HG03175 (cell line): ENCODE data around the gene GDPD5.

ENCODE experiments used
- ATAC-seq: cut with Tn5 transposase; IDR thresholded peaks from one replicate; pipeline ENCODE4 v1.9.1; 2021; ENCODE audit warnings: mild to moderate bottlenecking, moderate library complexity; ENCODE audit not compliant: unreplicated experiment

Gene GDPD5

DNA sequence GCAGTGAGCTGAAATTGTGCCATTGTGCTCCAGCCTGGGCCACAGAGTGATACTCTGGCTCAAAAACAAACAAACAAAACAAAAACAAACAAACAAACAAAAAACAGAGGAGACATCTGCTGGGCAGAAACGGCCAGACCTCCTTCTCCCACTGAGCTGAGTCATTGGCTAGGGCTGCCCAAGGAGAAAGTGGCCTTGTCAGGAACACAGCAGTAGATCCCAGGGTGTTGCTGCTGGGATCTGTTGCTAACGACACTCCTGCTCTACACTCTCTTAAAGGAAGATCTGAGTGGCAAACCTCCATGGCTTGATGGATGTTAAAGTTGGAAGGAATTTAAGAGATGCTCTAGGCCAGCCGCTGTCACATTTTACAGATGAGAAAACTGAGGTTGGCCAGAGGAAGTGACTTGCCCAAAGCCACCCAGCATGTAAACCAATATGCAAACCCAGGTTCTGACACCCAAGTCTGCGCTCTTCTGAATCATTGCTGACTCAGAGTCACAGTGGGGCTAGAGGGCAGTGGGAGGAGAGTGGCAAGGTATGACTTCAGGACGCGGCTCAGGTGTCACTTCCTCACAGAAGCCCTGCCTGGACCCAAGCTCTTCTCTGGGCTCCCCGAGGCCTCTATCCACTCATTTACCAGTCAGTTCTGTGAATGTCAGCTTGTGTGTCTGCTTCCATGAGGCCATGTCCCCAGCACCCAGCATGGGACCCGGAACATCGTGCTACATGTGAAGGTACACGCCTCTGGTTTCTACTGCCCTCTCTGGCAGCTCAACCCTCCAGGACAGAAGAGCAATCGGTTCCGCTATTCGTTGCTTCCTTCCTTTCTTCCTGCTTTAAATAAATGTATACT is 11.3 kb upstream of the GDPD5 start:
- ATAC-seq = peak; percentile 91

DNA sequence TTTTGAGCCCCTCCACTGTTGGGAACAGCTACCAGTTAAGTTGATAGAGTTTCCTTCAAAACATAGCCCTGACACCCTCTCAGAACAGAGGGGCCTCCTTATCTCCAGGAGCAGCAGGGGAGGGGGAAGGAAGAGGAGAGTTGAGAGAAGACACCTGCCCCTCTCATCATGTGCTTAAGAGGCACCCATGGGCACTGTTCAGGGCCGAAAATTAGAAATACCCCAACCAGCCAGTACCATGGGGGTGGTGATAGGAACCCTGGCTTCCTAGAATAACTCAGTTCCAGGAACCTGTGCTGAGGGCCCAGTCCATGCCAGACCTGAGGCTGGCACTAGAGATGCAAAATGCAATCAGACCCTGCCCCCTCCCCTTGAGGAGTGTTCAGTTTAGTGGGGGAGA is 9.3 kb upstream of the GDPD5 start:
- ATAC-seq = no peak

DNA sequence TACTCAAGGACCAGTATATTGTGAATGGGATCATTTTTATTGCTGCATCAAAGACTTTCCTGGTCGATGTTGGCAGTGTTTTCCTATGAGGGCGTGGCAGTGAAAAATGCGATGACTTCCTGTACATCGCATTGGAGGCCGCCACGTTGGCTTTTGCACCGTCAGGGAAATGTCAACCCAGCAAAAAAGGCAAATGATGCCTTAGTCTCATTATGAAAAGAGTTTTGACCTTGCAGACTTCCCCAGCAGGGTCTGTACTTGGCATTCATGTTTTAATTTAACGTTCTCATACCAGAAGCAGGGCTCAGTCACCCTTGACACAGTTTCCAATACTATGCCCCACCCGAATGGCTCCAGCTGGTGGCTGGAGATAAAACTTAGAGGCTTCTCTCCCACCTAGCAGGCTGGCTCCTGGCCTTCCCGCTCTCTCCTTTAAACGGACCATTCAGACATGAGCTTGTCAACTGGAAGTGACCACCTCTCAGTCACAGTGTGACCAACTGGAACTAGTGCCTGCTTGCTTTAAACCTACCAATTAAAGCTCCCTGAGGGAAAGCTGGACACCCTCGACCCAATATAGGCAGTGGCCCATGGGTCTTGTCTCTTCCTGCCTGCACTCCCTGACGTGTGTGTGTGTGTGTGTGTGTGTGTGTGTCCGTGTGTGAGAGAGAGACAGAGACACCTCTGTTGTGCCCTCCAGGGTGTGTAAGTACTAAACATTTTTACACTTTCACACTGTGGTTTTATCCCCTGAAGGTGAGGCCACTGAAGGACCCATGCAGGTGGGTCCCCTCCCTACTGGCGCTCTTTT is 8.7 kb upstream of the GDPD5 start:
- ATAC-seq = no peak

DNA sequence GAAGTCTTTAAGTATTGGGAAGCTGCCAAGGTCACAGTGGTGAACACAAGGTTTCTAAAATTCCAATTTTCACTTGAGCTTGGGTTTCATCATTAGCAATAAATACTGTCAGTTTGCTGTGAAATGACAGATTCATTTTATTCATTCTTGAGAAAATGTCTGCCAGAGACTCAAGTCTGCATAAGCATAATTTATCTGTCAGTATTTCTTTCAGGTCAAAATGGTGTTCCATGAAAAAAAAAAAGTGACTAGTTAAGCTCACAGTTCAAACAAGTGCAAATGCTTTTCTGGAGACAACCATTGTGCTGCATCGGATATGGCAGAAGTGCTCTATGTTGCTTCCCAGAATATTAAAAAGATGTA is 8.1 kb upstream of the GDPD5 start:
- ATAC-seq = no peak

DNA sequence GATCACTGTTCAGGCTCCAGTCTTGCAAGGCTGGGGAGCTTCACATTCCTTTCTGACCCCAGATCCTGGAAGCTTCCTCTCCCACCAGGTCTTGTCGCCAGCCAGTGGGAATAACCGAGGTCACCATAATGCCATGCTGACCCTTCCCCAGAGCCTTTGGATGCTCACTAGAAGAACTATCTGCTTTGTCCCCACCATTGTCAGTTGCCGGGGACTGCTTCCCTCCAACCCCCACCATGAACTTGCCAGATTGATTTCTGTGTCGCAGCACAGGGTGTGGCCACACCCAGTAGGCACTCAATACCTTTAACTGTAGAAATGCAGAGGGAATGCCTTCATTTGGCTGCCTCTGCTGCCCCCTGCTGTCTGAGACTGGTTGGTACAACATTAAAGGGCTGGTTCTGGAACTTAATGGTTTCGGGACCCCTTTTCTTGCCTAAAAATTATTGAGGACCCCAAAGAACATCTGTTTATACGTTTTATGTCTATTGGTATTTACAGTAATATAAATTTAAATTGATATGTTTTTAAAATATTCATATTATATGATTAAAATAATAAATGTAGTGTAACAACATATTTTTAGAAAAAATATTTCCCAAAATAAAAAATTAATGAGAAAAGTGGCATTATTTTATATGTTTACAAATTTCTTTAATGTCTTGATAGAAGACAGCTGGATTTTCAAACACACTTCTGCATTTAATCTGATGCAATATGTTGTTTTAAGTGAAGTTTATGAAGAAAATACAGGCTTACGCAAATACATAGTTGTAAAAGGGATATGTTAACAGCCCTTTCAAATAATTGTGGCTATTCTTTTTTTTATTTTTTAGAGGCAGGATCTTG is 6.7 kb upstream of the GDPD5 start:
- ATAC-seq = no peak

DNA sequence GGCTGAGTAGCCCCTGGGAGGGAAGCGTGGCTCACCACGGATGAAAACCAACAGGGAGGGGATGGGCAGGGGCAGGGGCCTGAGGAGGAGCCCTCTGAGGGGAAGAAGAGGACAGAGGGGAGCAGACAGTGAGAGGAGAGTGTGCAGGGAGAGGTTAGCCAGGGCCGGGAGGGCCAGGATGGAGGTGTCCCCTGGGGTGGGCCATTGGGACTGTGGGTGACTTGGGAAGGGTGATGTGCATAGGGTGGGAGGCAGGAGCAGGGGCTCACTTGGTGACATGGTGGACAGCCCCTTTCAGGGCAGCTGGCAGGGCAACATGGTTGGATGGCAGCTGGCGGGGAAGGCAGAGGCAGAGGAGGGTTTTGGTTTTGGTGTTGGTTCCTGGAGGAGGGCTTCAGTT is 5.6 kb upstream of the GDPD5 start:
- ATAC-seq = no peak

DNA sequence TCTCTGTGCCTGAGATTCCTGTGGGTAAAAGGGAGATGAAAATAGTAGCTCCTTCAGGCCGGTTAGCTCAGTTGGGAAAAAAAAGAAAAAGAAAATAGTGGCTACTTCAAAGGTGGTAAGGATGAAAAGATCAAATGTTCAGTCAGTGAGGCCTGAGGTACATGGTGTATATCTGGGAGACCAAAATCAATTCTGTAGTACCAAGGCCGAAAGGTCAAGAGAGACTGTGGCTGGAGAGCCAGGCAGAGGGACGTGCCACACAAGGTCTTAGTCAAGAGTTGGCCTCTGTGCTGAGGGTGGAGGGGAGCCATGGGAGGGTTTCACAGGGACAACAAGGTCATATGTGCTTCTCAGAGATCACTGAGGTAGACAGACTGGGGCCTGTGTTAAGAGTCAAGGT is 4.8 kb upstream of the GDPD5 start:
- no peak for ATAC-seq

DNA sequence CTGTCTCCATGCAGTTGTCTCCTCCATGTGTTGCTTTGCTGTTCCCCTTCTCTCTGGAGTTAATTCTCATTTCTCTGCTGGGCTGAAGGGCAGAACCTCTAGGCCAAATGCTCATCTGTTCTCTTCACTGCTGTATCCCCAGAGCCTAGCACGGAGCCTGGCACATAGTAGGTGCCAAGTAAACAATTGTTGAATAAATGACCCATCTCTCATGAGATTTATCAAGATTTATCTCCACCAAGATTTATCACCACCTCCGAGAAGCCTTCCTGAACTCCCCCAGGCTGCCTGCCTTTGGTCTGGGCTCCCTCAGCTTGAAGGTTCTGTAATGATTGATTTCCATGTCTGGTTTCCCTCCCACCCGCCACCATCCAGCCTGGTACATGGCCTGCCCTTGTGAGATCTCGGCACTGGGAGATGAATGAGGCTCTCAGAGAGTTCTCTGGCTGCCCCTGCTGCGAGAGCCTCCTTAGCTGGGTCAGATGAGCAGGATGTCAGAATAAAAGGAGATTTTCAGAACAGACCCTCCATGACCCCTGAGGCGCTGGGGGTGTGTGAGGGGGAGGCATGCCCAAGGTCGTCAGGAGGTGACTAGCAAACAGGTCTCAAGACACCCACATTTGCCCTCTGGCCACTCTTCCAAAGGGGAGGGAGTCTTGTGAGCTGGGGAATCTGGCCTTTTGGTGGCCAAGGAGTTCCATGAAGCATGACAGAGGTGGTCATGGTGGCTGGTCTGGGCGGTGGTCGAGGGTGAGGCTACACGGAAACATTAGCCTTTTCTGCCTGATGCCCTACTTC is 2.4 kb upstream of the GDPD5 start:
- ATAC-seq = no peak

DNA sequence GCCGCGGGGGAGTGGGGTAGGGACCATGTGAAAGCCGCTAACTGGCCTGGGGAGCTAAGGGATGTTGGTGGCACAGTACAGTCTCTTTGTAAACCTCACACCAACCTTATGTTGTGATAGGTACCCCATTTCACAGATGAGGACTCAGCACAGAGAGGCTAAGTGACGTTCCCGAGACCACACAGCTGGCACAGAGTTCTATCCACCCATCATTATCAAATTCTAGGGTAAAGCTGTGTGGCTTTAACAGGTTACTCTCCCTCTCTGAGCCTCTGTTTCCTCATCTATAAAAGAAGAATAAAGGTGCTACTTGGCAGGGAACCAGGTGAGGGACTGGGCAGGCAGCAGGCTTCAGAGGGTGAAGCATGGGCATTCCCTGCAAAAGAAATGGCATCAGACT is 1.4 kb upstream of the GDPD5 start:
- no peak for ATAC-seq

DNA sequence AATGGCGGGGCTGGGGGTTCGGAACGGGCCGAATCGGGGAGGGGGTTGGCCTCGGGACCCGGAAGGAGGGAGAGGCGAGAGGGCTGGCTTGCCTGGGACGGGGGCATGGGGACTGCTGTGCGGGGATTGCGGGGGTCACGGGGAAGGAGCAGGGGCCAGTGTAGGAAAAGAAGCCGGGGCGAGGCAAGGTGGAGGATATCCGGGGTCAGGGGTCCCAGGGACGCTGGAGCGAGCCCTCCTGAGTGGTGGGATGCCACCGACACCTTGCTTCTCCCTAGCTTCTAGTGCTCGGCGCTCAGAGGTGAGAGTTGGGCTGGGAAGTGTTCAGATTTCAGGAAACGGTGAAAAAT is 426 bp upstream of the GDPD5 start:
- no peak for ATAC-seq

DNA sequence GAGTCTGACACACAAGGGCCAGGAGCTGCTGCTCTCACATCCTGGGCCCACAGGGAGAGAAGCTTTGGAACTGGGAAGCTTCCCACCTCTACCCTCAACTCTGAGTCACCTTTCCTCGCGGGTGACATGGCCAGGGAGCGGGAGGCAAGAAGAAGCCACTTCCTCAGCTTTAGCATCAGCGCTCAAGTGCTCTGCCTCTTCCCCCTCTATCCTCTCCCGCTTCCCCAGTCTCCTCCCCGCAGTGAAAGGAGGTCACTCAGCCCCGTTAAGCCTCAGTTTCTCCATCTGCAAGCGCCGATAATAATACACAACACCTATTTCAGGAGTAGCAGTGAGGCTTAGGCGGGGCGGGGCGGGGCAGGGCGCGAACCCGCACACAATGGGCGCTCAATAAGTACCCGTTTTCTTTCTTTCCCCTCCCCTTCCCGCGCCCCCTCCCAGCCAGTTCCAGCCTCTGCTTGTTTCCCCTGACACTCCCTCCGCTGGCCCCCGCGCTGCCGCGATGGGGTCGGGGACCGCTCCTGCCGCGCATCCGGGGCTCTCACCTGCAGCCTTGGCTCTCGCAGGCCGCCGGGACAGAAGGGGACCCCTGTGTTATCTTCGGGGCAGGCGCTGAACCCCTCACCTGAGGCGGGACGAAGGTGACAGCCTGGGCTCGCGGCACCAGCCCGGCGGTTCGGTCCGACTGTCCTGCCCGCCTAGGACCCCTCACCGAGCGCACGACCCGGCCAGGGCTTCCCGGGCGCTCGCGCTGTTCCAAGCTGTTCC is 892 bp downstream of the GDPD5 start:
- ATAC-seq = no peak

DNA sequence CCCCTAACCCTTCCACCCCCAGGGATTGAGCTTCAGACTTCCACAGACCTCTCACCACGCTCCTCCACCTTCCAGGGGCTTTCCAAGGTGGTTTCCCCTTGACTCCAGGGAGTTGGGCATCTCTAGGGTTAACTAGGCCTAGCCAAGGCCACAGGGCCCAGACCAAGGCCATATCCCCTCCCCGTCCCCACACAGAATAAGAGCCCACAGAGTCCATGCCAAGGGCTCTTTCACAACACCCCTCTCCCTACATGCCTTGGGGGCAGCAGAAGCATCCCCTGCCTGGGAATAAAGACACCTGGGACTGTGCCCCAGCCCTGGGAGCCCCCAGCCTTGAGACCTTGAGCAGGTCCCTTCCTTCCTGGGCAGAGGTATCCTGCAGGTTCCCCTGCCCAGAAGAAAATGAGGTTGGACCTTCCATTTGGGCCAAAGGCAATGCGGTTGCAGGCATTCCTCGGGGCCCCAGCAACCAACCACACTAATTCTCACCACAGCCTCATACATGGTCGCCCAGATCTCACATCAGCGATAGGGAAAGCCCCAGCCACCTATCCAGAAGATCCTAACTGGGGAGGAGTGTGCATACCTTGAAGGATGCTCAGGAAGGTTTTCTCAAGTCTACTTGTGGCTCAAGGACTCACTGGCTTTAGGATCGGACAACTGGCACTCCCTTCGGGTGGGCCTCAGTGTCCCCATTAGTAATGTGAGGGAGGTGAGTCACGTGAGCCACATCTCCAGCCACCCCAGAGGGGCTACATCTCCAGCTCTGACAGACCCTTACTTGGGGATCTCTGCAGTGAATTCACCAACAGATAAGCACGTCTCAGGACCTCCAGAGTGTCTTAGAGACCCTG is 1.7 kb downstream of the GDPD5 start:
- ATAC-seq = no peak

DNA sequence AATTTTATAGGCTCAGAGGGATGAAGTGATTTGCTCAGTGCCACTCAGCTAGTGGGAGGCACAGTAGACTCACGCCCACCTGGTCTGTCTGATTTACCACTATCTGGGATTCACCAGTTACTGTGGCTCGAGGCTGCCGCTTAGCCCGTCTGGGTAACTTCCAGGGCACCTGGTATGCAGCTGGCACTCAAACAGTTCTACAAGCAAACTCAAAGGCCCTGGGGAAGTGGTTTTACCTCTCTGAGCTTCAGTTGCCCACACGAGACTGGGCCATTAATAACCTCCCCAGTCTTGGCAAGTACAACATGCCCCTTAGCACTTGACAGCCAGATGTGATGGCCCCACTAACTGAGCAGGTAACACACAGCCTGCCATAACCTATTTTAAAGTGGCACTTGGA is 2.6 kb downstream of the GDPD5 start:
- ATAC-seq = no peak

DNA sequence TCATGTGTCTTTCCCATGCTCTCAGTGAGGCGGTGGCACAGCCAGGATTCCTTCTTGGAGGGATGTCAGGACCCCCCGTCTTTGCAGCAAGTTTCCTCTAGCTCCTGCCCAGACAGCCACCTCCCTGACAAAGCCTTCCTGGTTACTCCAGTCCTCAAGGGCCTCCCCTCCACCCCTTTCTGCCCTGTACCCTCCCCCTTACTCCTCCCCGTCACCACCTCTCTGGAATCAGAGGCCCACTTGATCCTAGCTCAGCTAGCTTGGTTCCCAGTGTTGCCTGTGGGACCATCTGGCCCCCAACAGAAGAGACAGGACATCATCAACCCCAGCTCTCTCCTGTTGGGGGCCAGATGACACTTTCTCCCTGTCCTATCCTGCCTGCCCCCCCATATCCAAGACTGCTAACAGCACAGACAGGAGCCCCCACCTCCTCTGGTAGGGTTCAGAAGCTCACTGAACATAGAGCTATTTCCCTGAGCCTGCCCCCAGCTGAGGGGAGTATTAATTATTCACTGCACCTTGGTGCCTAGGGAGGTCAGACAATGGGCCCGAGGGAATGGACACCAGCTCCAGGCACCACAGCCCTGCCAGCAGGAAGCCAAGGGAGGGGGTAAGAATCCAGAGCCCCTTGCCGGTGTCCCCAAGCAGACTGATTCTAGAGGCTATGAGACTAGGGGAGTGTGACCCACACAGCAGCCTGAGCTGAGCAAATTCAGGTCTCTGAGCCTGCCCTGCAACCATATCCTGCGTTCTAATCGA is 3.3 kb downstream of the GDPD5 start:
- ATAC-seq = no peak

DNA sequence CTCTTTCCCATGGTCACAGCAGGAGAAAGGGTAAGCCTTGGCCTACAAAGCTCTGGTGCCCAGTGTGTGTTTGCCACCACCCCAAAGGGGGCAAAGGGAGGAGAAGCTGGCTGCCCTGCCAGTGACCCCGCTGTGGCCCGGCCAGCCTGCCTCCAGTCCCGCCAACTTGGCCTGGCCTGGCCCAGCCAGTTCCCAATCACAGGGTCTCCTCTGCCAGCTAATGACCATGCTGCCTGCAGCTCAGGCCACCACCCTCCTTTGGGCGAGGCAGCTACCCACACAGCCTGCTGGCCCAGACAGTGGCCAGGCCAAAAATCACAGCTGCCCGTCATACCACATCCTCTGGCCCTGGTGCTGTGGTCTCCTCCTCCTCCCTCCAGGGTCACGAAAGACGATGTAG is 5.1 kb downstream of the GDPD5 start:
- no peak for ATAC-seq

DNA sequence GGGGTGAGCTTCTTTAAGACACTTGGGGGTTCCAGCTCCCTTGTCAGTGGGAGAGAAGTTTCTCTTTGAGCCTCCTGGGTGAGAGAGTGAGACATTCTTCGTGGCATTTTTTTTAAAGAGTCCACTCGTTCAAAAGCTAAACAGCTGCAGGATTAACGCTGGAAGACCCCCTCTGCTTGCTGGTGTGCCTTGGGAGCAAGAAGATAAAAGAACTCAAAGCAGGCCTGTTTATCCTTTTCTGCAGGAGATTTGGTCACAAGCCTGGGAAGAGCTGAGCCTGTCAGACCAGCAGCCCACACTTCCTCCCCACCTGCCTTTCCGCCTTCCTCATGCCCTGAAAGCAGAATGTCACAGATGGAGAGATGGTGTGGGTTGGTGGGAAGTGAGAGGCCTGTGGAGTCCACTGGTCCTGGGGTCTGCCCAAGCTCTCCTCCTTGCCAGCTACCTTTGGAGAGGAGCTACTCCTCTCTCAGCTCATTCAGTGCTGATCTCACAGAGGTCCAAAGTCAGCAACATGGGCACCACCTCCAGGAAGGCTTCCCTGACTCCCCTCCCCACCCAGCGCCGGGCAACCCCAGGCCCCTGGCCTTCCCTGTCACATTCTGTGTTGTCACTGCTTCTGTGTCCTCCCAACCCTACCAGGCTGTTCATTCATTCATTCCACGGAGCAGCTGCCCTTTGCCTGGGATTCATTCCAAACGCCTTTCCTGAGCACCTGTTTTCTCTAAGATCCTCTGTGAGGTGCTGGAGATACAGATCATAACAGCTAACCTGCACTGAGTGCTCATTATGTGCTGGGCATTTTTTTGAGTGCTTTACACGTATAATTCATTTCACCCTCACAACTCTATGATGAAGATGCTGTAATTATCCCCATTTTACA is 6.7 kb downstream of the GDPD5 start:
- no peak for ATAC-seq

DNA sequence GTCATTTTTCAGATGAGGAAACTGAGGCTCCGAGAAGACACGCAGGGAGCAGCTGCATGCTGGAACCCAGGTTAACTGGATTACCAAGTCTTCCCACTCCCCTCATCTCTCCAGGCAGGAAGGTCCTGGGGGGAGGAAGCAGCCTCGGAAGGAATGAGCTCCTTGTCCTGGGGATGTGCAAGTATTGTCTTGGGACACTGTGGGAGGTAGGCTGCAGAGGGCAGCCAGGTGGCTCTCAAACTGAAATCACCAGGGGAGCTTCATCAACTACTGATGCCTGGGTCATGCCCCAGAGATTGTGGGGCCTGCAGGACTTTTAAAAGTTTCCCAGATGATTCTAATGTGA is 7.6 kb downstream of the GDPD5 start:
- no peak for ATAC-seq

DNA sequence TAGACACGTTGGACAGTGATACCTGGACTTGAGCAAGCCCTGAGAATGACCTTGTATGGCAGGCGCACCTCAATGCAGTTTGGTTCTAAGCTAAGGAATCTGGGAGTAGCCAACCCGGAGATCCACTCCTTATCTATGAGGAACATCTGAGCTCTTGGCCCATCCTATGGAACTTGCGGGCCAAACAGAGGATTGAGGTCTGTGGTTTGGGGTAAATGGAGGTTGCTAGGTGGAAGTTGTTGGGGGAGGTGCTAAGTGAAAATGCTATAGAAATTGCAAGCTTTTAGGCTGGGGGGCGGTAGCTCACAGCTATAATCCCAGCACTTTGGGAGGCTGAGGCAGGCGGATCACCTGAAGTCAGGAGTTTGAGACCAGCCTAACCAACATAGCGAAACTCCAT is 8.9 kb downstream of the GDPD5 start:
- ATAC-seq = no peak
